Fibroblast of mammary gland (primary cell): Measurements from ENCODE around the gene SYCP2L.

Source experiments
- DNase-seq: peaks from one replicate; pipeline ENCODE4 v3.0.0-alpha.2; 2010; ENCODE audit warnings: low read depth
- H3K4me3 ChIP-seq: 2 replicates; pipeline ENCODE4 v1.5.1; 2011; ENCODE audit warnings: low read depth, mild to moderate bottlenecking, low read length, moderate library complexity; ENCODE audit not compliant: control insufficient read depth
- TF ChIP-seq, protein P1 (sequence below): conservative IDR thresholded peaks from 2 replicates; pipeline ENCODE4 v1.5.1; 2011; ENCODE audit warnings: low read depth, low read length, inconsistent platforms; ENCODE audit not compliant: control insufficient read depth, insufficient read depth

Gene SYCP2L

DNA sequence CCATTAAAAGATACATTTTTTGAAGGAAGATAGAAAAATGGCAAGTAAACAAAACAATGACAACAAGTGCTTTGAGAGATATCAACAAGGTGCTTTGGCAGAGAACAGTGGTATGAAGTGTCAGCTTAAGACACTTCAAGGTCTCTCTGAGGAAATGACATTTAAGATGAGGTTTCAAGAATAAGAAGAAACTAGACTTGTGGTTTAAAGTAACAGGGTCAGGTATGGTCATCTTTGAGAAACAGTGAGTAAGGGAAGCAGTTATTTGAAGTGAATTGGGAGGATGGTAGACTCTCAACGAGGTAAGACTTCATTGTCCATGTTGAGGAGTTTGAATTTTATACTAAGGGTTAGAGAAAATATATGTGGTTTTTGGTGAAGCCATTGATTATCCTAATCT is 77.8 kb downstream of the SYCP2L start:
- TF ChIP-seq, protein P1, sequence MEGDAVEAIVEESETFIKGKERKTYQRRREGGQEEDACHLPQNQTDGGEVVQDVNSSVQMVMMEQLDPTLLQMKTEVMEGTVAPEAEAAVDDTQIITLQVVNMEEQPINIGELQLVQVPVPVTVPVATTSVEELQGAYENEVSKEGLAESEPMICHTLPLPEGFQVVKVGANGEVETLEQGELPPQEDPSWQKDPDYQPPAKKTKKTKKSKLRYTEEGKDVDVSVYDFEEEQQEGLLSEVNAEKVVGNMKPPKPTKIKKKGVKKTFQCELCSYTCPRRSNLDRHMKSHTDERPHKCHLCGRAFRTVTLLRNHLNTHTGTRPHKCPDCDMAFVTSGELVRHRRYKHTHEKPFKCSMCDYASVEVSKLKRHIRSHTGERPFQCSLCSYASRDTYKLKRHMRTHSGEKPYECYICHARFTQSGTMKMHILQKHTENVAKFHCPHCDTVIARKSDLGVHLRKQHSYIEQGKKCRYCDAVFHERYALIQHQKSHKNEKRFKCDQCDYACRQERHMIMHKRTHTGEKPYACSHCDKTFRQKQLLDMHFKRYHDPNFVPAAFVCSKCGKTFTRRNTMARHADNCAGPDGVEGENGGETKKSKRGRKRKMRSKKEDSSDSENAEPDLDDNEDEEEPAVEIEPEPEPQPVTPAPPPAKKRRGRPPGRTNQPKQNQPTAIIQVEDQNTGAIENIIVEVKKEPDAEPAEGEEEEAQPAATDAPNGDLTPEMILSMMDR: no peak
- no peak for DNase-seq
- H3K4me3 ChIP-seq: no peak overlapping the region

DNA sequence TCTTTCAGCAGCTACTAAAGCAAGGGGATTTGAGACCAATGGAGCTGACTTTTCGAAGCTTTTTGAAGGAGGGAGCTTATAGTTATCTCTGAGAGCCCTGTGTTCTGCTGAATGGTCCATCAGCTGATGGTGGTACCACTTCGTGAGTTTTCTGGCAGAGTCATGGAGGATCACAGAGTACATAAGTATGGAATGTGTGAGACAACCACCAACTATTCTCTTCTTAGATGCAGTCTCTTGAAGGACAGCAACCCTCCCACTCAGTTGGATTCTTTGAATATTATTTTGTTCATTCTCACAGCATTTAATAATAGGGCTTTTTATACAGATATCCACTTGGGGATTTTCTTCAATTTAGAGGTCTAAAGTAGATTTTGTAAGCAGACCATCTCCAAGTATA is 81.9 kb downstream of the SYCP2L start:
- peak; percentile 71 for DNase-seq
- H3K4me3 ChIP-seq: no peak overlapping the region
- TF ChIP-seq, protein P1: no peak

DNA sequence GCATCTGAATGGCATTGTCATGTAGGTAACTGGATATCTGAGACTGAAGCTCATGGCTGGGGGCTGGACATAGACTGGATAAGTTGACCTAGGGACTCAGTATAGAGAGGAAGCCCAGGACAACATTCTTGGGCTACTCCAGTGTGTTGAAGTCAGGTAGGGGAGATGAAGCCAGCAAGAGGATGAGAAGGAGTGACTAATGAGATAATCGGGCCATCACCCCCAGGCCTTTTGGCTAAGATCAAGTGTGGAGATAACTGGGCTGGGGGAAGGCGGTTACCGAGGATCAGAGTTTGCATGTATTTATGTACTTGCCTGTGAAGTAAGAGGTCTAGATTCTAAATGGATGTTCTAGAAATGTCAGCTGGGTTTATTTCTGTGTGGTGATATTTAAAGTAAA is 83.9 kb downstream of the SYCP2L start:
- TF ChIP-seq, protein P1: no peak
- no peak for DNase-seq
- no peak overlapping the region for H3K4me3 ChIP-seq

DNA sequence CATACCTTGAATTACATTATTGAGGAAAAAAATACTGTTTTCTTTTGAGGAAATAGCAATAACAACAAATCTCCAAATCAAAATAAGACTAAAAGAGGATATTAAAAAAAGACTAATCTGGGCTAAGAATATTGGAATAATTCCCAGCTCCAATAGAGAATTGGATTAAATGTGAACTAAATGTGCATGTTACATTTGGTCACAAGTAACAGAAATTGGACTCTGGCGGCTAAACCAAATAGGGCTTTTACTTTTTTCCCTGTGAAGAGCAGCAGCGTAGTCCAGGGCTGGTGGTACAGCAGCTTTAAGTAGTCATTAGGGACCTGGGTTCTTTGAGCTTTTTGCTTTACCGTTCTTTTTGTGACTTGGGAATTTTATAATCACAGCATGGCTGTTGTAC is 85.3 kb downstream of the SYCP2L start:
- no peak overlapping the region for H3K4me3 ChIP-seq
- no peak for DNase-seq
- TF ChIP-seq, protein P1: no peak

DNA sequence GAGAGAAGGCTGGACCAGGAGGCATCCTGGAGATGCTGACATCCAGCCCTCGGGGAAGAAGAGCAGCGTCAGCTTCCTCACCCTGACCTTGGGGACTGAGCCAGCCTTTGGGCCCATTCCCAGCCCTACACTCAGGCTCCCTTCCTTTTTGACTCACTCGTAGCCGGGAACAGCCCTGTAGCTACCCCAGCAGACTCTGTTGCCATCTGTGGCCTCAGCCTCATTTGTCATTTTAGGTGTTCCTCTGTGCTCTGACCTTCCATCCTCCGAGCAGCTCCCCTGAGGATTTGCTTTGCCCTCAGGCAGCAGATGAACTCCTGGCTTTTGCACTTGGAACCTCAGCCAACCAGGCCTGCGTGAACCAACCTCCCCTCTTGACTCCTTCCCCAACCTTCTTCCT is 89.7 kb downstream of the SYCP2L start:
- TF ChIP-seq, protein P1: no peak
- H3K4me3 ChIP-seq: no peak overlapping the region
- peak; percentile 34 for DNase-seq

DNA sequence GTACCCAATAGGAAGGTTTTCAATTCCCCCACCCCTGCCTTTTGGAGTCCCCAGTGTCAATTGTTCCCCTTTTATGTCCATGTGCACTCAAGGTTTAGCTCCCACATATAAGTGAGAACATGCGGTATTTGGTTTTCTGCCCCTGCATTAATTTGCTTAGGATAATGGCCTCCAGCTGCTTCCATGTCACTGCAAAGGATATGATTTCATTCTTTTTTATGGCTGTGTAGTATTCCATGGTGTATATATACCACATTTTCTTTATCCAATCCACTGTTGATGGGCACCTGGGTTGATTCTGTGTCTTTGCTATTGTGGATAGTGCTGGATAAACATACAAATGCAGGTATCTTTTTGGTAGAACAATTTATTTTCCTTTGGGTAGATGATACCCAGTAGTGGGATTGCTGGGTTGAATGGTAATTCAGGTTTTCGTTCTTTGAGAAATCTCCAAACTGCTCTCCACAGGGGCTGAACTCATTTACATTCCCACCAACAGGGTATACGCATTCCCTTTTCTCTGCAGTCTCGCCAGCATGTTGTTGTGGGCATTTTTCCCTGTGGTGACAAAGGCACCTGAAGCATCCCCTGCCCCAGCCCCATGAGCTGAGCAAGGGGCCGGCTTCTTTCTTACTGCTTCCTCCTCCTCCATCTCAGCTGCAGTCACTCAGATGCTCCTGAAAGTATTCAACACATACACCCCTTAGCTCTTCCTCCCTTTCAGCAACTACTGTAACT is 90.5 kb downstream of the SYCP2L start:
- DNase-seq: no peak
- TF ChIP-seq, protein P1: no peak
- H3K4me3 ChIP-seq: no peak overlapping the region

DNA sequence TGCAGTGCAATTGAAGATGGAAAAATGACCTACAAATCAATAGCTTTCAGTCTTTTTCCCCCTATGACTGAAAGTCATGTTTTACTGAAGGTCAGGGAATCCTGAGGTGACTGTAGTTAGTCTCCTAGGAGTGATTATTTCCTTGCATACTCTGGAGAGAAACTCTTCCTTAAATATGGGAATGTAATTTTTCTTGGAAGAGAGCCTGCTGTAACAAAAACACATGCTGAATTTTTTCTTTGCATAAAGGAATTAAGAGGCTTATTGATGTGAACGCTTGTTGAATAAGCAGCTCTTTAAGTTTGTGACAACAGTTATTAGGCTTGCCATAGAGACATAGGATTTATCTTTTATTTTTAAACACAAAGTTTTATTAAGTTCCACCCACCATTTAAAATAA is 92.8 kb downstream of the SYCP2L start:
- no peak for DNase-seq
- no peak overlapping the region for H3K4me3 ChIP-seq
- TF ChIP-seq, protein P1: no peak
